COLO829 (cell line): ENCODE results near the gene FADS2.

Source experiments
- DNase-seq: peaks from one replicate; pipeline ENCODE4 v3.0.0; 2012; ENCODE audit warnings: low spot score

The FADS2 gene

DNA sequence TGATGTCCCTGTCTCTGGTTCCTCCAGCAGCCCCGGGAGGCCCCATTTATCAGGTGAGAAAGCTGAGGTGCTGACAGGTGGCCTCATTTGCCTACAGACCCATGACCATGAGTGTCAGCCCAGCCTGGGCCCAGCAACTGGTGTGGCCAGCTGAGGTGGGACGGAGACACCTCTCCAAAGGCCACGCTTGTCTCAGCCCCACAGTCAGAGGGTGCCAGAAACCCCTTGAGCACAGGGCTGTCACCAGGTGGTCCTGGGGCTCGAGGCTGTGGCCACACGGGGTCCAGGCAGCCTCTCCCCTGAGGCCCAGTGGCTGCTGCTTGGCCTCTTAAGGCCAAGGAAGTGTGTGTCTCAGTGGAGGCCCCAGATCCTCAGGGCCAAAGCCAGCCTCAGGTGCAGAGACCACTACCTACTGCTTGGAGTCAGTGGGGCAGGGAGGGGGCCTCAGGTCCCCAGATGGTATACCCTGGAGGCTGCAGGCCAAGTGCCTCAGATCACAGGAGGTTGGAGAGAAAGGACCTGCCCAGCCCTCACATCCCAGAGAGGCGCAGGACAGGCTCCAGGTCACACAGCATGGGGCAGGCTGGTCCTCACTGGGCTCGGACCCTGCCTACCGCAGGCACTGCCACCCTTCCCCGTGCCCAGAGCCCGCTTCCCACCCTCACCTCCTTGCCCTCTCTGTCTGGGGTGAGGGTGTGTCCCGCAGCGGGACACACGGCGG lies 77.9 kb downstream of the FADS2 start:
- no peak for DNase-seq

DNA sequence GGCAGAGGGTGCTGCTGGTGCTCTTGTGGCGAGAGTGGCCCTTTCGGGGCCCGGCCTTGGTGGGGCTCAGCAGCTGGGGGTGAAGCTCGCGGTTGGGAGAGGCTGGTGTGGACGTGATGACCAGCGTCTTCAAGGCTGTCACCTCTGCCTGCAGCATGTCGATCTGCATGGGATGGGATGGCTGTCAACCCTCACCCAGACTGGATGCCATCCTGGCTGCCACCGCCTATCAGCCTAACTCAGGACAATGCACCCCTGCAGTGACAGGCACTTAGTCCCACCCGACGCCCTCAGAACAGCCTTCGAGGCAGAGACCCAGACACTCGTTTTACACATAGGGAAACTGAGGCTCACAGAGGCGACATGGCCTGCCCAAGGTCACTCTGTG lies 78.4 kb downstream of the FADS2 start:
- DNase-seq = no peak

DNA sequence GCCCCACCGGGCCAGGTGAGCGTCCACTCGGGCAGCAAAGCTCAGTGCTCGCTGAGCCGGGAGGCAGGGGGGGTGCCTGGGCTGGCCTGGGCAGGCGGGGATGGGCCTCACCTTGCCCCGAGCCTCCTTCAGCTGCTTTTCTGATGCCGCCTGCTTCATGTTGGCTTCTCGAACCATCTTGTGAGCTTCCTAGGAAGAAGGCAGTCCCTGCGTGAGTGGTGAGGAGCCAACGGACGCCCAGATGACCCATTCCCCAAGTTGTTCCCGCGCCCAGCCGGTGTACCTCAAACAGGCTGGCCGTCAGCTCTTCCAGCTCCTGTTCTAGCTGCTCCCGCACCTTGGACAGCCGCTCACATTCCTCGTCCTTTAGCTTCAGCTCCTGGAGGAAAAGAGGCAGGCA lies 79.2 kb downstream of the FADS2 start:
- no peak for DNase-seq

DNA sequence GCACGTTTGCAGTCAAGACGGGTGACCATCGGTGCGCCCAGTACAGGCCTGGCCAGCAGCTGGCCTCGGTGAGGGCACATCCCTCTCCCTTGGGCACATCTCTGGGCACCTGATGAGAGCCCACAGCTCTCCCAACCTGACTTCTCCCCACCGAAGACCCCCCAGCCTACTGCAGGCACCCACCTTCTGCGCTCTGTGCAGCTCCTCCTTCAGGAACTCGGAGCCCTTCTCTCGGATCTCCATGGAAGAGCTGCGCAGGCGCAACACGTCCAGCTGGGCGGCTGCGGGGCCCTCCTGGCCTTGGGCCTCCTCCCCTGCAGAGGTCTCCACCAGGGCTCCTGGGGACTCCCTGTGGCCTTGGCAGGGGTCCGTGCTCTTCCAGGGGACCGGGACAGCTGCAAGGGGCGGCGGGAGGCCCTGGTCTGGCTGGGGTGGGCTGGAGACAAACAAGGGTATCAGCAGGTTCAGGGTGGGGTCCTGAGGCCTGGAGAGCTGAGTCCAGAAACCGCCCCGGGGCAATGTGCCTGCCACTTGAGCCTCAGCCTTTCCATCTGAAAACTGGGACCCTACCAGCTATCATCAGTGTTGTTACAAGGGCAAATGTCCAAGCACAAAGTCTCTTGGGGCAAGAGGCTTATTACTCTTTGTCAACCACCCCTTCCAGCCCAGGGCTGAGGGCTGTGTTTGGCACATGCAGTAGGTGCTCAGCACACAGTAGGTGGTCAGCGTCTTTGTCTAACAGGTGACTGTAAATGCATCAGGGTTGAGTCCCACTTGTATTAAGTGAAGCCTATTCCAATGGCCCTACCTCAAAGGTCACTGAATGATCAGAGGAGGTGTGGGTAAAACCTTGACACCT lies 80.0 kb downstream of the FADS2 start:
- DNase-seq = no peak

- DNase-seq = no peak
Observed at GRCh38 chr11:61908730-61909316, 80.7 kb downstream of the FADS2 start.

DNA sequence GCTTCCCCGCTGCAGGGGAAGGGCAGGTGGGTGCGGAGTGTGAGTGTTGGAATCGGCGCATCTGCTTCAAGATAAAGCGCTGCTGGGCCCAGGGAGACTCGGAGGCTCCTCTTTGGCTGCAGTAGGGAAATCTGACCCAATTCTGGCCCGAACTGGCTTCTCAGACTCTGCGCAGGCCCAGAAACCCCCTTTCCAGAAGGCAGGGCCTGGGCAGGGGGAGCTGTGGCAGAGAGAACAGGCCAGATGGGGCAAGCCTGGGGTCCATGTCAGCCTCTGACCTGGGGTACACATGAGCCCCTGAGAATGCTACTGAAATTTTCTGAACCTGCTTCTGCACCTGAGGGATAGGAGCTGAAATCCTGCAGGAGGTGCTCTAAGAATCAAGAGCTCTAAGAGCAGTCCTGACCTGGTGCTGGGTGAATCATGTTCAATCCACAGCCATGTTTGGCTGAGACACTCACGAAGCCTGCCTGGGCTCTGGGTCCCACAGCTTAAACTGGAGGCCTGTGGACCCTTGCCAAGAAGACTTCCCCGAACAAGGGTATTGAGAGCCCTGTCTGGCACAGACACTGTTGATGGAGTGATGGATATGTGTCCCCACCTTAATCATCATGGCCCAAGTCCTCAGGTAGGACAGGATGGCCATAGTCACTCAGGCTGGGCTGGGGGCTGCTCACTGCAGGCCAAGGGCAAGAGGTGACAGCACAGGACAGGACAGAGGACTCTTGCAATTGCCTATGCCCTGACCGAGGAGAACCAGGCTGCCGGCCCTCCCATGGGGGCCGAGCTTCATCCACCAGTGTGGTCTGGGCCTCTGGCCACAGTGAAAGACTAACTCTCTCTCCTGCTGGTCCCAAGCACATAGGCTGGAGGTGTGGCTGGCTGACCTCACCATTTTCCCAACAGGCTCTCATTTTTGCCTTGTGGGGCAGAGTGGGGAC lies 82.4 kb downstream of the FADS2 start:
- DNase-seq = no peak

GRCh38 chr11:61911128-61911700 lies 83.1 kb downstream of the FADS2 start:
- no peak for DNase-seq

GRCh38 chr11:61911701-61912529 lies 83.8 kb downstream of the FADS2 start:
- no peak for DNase-seq

- DNase-seq = no peak
Observed at GRCh38 chr11:61912530-61912898, 84.4 kb downstream of the FADS2 start.

- DNase-seq = no peak
Observed at GRCh38 chr11:61912991-61913698, 85.0 kb downstream of the FADS2 start.

DNA sequence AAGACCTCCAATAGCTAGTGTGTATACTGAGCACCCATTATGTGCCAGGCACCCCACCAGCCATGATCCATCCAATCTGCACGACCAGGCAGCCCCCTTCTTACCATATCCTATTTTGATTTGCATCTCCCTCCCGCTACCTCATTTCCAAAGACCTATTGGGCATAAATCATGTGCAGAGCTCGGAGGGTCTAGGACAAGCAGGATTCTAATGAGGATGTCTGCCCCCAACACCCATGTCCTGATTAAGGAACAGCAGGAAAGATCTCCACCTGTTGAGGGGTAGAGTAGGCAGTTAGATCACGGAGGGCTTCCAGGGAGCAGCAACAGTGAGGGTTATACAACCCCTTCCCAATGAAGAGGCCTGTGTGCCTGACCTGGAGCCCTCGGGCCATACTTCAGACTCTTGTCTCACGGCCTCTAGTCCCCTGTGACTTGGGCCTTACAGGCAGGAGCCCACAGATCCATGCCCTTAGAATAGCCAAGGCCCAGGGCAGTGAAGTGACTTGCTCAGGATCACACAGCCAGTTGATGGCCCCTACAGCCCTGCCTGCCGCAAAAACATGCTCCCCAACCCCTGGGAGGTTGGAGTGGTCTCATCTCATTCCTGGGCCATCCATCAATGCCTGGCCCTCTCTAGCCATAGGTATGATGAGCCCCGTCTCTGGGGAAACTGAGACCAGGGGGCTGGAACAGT lies 85.7 kb downstream of the FADS2 start:
- DNase-seq = no peak

DNA sequence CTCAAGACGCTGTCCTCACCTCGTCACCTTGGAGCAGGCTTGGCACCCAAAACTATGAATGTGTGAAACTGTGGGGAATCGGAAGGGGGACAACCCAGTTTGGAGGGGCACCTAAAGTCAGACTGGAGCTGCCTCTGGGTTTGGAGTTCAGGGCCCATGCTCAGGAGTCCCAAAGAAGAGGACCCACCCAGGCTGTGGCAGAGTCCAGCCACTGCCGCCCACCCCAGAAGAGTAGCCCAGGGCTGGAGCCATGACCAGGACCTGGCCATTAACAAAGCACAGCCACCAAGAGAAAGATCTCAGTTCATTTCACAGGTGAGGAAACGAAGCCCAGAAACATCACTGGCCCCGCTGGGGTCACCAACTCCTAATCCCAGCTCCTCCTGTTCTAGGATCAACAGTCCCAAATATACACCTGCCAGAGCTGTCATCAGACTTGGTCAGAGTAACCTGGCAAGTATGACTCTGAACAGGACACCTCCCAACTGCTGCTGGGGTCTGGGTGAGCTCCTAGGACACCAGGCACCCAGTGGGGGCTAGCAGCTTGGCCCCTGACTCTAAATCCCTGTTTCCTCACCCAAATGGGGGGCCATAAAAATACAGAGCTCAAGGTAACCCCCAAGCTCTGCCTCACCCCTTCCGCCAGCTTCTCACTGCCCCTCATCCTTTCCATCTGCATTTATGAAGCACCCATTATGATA lies 86.5 kb downstream of the FADS2 start:
- no peak for DNase-seq

GRCh38 chr11:61916737-61917333 lies 88.7 kb downstream of the FADS2 start:
- DNase-seq = no peak
